GM21528 (cell line): Measurements from ENCODE around the gene FLNB.
A peak's percentile ranks its signal among the peaks of the same experiment; 100 is the strongest.
"Not testable (repeated sequence)": the region's sequence is repeated elsewhere in the genome, so short reads cannot be mapped to it uniquely, and the experiment has no call there.

Experiments
- ATAC-seq: cut with Tn5 transposase; IDR thresholded peaks from one replicate; pipeline ENCODE4 v1.9.1; 2021; ENCODE audit warnings: mild to moderate bottlenecking, moderate library complexity; ENCODE audit not compliant: unreplicated experiment, low FRiP score

Gene FLNB

DNA sequence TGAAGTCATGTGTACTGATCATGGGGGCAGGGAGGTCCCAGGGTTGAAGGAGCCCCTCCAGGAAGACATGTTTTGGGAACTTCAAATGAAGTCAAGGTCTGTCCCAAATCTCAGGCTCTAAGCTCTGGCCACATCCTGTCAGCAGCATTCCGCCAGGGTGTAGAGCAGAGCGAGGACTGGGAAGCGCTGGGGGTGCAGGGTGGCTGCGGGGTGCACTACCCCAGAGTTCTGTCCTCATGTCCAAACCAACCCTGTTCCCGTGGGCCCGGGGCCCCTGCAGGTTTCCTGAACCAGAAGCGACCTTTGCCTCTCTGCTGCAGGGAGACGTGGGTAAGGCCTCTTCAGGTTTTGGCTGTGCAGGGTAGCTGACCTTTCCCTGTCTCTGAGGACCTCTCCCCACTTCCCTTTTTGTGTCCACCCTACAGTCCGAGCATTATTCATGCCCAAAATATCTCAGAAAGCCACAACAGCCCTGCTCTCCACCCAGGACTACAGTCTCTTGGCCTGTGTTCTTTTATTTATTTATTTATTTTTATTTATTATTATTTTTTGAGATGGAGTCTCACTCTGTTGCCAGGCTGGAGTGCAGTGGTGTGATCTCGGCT, 26.6 kb upstream of the FLNB start:
- ATAC-seq, result no peak

DNA sequence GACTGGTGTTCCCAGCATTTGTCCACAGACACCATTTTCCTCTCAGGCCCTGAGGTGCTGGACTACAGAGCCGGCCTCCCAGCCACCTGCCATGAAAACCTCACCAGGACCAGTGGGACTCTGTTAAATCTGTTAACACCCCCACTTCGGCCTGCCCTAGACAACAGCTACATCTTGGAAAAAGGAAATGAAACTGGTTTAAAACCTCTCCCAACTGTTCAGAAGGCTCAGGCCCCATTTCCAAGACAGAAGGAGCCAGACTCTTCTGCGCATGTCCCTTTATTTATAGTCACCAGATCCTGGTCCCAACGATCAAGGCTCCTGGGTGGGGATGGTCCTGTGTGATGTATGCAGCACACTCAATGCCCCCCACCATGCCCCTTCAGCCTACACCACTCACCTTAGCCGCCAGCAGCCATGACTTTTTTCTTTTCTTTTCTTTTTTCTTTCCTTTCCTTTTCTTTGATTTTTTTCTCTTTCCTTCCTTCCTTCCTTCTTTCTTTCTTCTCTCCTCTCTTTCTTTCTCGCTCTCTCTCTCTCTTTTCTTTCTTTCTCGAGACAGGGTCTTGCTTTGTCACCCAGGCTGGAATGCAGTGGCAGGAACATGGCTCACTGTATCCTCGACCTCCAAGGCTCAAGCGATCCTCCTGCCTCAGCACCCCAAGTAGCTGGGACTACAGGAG, 25.5 kb upstream of the FLNB start:
- no peak for ATAC-seq

DNA sequence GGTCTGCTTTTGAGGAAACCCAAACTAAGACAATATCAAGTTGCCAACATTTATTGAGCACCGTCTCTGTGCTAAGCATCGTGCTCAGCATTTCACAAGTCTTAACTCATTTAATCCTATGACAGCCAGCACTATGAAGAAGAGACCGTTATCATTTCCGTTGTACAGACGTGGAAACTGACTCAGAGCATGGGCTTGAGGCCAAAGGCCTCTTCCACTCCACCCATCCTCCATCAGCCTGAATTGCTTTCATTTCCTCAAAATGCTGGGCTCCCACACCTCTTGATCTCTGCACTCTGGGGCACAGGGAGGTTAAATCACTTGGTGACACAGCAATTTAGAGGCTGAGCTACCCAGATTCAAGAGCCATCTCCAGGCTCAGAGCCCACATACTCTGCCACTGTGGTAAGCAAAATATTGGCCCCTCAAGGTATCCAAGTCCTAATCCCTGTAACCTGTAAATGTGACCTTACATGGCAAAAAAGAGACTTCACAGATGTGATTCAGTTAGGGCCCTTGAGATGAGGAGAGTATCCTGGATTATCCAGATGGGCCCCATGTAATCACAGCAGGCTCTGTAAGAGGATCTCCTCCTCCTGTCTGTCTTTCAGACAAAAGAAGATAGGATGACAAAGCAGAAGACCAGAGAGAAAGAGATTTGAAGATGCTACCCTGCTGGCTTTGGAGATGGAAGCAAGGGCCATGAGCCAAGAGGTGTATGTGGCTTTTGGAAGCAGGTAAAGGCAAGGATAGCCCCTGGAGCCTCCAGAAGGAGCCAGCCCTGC, 24.3 kb upstream of the FLNB start:
- ATAC-seq, result peak; percentile 93

DNA sequence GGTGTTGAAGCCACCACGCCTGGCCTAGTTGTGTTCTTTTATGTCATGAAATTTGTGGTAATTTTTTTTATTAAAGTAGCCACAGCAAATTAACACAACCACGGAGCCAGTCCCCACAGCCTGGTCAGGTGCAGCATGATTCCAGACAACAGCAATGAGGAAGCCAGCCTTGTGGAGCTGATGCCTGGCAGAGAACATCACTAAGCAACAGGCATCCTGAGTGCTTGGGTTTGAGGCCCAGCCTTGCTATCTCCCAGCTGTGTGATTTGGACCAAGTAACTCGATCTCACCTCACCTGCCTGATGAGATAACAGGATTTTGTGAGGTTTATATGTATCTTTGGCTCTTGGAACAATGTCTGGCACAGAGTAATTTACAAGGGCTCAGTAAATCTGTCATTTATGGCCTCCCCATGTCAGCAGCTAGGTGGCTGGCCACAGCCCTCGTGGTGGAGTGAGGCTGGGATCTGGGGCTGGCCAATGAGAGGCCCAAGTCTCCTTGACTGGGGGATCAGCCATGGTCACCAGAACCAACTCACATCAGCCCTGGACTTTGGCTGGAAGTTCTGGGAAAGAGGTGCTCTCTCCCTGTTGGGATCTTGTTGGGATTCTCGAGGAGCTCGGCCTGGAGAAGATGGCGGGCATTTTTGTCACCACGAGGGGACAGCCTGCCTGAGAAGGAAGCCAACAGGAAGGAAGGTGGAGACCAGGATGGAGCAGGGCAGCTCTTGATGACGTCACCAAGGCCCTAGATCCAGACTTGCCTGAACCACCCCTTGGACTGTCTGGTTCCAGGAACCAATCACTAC, 22.8 kb upstream of the FLNB start:
- ATAC-seq, result no peak

DNA sequence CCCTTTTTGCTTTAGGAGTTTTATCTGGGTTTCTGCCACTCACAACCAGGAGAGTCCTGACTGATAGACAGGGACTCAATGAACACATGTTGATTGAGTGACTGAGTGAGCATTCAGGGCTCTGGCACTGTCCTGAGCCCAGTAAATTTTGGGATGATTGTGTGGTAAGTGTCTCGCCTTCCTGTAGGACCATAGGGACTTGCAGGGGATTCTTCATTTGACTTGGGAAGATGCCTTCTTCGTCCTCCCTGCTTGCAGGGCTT, 22.3 kb upstream of the FLNB start:
- no peak for ATAC-seq

DNA sequence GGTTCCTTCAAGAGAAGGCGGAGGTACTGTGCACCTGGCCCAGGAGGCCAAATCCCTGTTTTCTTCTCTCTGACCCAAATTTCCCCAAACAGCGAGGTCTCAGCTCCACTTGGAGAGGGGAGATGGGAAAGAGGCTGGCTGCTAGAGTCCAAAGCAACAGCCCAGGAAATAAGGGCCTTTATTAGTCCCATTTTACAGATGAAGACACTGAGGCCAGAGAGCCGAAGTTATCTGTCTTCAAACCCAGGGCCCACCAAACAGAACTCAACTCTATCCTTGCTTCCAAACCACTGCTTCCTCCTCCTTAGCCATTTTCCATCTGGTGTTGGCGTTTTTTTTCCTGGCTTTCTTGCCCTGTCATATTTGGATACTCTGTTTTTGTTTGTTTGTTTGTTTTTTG, 22.0 kb upstream of the FLNB start:
- no peak for ATAC-seq

DNA sequence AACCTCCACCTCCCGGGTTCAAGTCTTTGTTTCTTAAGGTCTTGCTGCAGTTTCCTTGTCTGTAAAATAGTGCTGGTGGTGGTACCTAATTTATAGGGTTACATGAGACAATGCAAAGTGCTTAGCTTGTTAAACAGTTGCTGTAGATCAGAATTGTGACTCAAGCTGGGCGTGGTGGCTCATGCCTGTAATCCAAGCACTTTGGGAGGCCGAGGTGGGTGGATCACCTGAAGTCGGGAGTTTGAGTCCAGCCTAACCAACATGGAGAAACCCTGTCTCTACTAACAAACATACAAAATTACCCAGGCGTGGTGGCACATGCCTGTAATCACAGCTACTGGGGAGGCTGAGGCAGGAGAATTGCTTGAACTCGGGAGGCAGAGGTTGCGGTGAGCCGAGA, 19.0 kb upstream of the FLNB start:
- not testable (repeated sequence) for ATAC-seq

DNA sequence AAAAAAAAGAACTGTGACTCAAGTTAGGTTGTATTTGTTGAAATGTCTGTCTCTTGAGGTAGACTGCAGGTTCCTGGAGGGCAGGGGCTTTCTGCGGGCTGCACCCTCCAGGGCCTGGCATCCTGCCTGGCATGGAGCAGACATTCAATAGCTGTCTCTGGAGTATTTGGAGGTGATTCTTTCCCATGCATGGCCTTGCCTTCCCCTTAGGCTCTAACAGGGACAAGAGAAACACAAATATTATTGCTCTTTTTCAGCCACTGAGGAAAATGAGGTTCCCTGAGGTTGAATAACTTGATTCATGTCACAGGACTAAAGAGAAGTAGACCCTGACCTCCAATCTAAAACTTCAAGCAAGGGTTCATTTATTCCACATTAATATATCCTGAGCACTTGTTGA, 18.6 kb upstream of the FLNB start:
- ATAC-seq, result no peak

DNA sequence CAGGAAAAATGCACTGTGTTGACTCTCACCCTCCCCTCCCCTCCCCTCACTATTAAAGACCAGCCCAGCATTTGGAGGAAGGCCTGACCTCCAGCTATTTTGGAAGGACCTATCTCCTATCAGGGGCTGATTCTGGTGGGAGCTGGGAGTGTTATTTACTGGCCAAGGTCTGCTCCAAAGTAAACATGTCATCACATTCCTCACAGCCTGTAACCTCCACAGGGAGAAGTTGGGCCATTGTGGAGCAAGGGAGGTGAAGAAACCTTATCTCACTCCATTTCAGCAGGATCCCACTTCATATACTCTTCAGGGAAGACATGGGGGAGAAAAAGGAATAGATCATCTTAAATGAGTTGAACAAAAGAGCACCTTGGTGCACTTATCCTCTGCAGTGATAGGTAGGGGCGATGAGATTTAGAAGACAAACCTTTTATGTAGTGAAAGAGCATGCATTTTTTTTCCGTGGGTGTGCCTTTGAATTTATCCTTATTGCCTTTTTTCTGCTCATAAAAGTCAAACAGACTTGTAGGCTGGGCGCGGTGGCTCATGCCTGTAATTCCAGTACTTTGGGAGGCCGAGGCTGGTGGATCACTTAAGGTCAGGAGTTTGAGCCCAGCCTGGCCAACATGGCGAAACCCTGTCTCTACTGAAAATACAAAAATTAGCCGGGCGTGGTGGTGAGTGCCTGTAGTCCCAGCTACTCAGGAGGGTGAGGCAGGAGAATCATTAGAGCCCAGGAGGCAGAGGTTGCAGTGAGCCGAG, 15.6 kb upstream of the FLNB start:
- ATAC-seq, result no peak

DNA sequence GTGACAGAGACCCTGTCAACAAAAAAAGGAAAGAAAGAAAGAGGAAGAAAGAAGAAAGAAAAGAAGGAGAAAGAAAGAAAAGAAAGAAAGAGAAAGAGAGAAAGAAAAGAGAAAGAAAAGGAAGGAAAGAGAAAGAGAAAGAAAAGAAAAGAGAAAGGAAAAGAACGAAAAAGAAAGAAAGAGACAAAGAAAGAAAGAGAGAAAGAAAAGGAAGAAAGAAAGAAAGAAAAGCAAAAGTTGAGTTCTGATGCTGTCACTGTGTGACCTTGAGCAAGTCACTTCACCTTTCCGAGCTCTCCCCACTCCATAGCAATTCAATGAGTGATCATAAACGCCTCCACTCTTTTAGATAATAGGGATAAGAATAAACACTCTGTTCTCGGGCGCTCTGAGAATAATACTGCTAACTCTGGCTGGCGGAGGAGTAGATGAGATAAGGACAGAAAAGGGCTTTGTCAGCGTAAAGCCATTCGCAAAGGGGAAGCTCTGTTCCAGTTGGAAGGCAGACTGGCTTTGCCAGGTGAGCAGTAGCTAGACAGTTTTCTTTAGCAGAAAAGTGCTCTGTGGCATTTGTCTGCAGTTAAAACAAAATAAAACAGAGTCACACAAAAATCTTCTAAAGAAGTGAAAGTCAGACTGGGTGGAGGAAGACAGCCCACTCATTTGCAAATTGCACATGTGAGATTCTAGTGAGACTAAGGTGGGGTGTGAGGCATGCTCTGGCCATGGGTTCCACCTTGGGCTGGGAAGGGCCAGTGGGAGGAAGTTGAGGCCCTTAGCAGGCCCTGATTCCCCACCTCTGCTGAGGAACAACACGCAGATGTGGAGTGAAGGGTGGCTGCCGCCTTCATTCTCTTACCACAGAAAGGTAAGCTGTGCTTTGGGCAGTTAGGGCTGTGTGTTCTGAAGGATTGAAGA, 9.6 kb upstream of the FLNB start:
- ATAC-seq, result no peak

DNA sequence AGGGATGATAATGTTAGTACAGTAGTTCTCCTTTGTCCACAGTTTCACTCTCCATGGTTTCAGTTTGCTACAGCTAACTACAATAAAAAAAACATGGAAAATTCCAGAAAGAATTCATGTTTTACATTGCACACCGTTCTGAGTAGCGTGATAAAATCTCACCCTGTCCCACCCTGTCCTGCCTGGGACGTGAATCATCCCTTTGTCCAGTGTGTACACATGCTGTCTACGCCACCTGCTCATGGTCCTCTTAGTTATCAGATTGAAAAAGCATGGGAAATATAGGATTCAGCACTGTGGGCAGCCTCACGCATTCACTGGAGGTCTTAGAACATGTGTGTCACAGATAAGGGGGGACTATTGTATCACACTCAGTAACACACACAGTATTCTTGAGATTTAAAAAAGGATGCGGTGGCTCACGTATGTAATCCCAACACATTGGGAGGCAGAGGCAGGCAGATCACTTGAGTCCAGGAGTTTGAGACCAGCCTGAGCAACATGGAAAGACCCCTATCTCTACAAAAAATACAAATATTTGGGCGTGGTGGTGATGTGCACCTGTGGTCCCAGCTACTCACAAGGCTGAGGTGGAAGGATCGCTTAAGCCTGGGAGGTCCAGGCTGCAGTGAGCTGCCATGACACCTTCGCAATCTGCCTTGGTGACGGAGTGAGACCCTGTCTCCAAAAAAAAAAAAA, 8.7 kb upstream of the FLNB start:
- no peak for ATAC-seq

DNA sequence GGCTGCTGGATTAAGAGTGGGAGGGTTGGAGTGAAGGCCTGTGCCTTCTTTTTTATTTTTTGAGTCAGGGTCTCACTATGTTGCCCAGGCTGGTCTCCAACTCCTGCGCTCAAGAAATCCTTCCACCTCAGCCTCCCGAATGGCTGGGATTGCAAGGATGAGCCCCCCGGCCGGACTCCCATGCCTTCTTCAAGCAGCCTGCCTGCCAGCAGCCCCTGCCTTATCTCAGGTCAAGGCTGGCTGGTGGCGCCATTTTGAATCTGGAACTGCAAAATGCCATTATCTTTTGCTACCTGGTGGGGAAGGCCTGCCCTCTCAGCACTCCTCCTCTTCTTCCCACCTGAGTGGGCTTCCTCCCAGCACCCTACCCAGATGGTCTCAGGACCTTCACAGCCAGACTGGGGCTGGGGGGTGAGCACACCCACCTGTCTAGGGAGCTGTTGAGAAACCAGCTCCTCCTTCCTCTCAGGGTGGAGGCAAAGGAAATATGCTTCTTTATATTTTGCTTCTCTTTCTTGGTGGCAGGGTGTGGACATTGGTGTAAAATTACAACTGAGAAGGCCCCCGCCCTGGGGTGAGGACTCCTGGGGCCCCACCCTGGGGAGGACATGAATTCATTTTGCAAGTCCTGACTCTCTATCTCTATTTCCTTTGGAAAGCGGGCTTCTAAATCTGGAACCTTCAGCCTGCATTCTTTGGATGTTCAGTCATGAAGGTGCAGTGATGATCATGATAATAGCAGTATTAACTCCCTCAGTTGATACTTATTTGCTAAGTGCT, 7.7 kb upstream of the FLNB start:
- ATAC-seq, result no peak

DNA sequence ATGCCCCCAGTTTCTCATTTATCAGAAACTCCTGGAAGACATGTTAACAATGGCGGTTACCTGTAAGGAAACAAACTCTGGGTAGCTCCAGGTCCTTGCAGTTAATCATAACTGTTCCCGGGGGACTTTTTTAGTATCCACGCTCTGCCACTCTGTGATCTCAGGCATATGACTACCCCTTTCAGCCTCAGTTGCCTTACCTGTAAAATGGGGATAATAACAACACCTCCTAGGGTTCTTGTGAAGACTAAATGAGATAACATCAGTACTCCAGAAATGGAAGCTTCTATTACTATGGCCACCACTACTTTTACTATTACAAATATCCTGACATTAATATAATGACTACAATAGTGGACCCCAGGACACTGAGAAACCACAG, 7.1 kb upstream of the FLNB start:
- no peak for ATAC-seq

DNA sequence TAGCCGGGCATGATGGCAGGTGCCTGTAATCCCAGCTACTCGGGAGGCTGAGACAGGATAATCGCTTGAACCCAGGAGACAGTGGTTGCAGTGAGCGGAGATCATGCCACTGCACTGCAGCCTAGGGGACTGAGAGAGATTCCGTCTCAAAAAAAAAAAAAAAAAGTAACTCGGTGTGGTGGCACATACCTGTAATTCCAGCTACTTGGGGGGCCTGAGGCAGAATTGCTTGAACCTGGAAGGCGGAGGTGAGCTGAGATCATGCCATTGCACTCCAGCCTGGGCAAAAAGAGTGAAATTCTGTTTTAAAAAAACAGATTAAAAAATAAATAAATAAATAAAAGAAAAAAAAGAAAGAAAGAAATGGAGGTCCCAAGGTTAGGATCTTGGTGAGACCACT, 6.2 kb upstream of the FLNB start:
- ATAC-seq, result no peak

DNA sequence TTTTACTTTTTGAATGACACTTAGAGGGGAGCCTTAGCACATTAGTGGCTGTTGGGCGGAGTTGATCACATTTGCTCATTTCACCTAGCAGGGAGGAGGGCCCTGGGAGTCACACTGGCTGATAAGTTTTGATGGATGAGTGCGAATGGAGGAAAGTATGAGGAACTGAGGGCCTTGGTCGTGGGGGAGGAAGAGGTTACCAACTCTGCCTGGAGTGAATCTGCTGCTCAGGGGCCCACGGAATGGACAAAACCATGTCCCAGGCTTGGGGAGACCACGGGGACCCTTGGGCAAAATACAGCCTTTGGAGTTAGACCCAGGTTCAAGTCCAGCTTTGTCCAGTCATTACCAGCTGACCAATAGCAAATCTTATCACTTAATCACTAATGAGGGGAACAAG, 5.1 kb upstream of the FLNB start:
- ATAC-seq, result no peak

DNA sequence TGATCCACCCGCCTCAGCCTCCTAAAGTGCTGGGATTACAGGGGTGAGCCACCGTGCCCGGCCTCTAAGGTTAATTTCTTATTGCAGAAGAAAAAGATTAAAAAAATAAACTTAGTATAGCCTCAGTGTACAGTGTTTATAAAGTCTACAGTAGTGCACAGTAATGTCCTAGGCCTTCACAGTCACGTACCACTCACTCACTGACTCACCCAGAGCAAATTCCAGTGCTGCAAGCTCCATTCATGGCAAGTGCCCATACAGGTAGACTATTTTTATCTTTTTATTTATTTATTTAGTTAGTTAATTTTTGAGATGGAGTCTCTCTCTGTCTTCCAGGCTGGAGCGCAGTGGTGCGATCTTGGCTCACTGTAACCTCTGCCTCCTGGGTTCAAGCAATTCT, 3.2 kb upstream of the FLNB start:
- ATAC-seq, result no peak

DNA sequence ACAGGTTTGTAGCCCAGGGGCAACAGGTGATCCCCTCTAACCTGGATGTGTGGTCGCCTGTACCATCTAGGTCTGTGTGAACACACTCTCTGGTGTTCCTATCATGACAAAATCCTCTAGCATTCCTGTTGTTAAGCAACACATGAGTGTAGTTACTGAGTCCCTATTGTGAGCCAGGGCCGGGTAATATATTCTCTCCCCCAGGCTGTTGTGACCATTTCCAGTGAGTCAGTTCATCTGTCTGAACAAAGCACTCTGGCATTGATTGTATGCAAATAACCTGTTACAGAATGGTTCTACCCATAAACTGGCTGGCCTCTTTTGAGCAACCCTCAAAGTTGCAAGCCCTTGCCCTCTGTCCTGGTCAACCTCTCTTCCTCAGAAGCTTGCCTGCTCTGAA, 2.6 kb upstream of the FLNB start:
- no peak for ATAC-seq

DNA sequence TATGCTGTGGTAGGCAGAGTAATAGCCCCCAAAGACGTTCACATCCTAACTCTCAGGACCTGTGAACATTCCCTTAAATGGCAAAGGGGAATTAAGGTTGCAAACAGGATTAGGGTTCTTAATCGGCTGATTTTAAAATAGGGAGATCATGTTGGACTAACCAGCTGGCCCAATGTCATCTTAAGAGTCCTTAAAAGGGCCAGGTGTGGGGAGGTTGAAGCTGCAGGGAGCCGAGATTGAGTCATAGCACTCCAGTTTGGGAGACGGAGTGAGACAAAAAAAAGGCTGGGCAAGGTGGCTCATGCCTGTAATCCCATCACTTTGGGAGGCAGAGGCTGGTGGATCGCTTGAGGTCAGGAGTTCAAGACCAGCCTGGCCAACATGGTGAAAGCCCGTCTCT, 1.6 kb upstream of the FLNB start:
- no peak for ATAC-seq
